Suppressor macrophage treated with lipopolysaccharide for 4 hours (primary cell): ENCODE data around the gene REPS1.

Experiments used
- DNase-seq: peaks from one replicate; pipeline ENCODE4 v3.0.0-alpha.2; 2020

Gene REPS1

DNA sequence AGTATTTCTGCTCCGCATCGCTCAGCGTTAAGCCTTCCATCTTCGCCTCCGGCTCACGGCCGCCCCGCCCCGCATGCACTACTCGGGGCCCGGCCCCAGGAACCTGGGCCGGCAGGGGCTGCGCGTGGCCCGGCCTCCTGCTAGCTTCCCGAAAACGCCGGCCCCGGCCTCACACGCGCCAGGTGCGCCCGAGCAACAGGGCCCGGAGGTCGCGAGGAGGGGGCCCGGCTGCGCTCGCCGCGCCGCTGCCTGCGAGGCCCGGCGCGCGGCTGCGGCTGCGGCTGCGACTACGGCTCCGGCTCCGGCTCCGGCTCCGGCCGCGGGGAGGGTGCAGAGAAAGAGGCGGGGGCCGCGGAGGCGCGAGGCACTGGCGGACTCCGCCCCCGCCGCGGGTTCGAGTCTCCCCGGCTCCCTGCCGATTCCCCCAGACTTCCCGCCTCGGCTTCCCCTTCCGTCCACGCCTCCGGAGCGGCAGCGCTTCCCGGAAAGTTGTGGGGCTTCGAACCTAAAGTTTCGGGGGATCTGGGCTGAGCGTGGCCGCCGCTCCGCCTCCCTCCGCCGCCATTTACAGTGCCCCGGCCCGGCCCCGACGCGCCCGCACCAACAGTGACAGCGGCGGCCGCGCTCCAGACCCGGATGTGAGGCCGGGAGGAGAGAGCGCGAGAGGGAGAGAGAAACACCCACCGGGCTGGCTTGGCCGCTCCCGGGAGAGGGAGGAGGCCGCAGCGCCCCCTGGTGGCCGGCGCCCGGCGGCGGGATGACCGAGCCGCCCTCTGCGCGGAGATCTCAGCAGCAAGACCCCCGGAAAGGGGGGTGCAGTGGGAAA is at the start of gene REPS1:
Gene REPS1, minus strand, starts transcription at position 611 of the 826 bp plus-strand sequence. Its CDS starts 571 bp downstream, at position 40.
- peak; percentile 96 for DNase-seq

DNA sequence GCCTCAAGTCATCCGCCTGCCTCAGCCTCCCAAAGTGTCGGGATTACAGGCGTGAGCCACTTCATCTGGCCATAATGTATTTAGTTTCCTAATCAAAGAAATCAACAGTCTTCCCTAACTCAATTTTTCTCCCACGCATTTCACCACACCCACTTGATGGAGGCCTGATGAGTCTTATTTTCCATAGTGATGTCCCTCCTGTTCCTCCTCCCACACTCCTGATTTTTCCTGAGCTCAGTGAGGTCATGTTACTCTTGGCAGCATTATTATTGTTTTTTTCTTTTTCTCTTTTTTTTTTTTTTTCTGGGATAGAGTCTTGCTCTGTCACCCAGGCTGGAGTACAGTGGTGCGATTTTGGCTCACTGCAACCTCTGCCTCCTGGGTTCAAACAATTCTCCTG is 49.4 kb upstream of the REPS1 start:
- DNase-seq, result peak; percentile 20

DNA sequence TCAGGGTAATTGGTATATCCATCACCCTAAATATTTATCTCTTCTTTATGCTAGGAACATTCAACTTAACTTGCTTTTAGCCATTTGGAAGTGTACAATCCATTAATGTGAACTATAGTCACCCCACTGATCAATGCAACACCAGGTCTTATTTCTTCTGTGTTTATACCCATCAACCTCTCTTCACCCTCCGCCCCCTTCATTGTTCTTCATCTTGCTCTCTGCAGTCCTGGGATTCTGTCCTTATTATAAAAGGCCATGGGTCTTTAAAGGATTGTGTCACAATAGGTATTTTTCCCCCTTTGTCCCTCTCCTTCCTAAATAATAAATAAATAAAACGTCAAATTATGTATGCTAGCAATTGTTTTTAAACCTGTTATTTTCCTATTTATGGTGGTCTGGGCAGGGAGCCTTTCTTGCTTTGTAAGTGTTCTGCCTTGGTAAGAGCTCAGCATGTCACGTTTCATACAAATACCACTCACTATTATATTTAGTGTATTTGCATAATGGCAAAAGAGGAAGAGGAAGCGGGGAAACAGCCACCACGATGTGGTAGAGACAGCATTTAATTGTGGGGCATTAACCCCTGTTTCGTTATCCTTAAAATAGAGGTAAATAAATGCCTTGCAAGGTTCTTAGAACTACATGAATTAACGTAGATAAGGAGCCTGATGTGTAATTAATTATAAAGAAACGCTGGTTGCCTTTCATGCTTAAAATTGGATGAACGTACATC is 42.3 kb upstream of the REPS1 start:
- DNase-seq, result peak; percentile 74

GRCh38 chr6:139029470-139030227 is 41.6 kb upstream of the REPS1 start:
- DNase-seq, result peak; percentile 71

- peak; percentile 85 for DNase-seq
Measured at GRCh38 chr6:139028658-139029469, 40.8 kb upstream of the REPS1 start, which contains the start of gene ABRACL. Gene ABRACL, plus strand, starts transcription at chr6:139028745. Its CDS starts 5,416 bp downstream, at chr6:139034161.

DNA sequence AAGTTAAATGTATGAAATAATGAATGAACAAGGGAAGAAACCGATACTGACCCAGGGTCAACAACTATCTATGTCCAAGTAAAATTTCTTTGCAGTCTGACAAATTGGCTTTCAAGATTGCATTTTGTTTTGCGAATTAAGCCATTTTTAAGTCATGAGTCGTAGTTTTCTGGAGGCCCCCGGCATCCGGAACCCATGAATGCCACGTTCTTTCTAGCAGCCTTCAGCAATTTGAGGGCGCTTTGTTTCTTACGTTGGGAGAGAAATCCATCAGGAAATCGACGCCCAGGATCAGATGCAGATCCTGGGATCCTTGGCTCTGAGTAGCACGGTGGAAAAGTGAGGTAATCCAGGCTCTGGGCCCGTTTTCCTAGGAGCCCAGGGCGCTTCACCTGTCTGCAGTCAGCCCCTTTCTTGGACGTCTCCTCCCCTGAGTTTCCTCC is 40.2 kb upstream of the REPS1 start:
- DNase-seq, result peak; percentile 41

GRCh38 chr6:139027620-139028182 is 39.6 kb upstream of the REPS1 start:
- DNase-seq, result peak; percentile 67

DNA sequence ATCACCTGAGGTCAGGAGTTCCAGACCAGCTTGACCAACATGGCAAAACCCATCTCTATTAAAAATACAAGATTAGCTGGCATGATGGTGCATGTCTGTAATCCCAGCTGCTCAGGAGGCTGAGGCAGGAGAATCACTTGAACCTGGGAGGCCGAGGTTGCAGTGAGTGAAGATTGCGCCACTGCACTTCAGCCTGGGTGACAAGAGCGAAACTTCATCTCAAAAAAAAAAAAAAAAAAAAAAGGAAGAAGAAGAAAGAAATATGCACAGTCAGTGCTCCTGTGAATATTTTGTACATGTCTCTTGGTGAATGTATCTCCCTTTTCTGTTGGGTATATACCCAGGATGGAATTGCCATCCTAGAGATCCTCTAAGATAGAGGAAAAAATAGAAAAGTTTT is 37.4 kb upstream of the REPS1 start:
- peak; percentile 51 for DNase-seq

DNA sequence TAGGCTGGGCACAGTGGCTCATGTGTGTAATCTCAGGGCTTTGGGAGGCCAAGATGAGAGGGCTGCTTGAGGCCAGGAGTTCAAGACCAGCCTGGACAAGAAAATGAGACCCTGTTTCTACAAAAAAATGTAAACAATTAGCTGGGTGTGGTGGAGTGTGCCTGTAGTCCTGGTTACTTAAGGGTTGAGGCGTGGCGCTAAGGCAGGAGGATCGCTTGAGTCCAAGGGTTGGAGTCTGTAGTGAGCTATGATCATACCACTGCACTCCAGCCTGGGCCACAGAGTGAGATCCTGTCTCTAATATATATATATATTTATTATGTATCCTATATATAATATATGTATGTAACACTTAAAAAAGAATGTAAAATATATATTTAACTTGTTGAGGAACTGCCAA is 32.6 kb upstream of the REPS1 start:
- no peak for DNase-seq

DNA sequence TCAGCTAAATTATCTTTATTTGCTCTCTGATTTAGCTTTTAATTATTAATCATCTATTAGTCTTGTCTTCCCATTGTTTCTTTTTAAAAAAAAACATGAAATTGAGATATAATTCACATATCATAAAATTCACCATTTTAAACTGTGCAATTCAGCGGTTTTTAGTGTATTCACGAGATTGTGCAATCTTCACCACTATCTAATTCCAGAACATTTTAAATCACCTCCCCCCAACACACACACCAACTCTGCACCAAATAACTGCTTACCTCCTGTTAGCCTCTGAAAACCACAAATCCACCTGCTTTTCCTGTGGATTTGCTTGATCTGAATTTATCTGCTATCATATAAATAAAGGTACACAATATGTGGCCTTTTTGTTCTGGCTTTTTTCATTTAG is 31.7 kb upstream of the REPS1 start:
- DNase-seq, result no peak

- no peak for DNase-seq
Measured at GRCh38 chr6:139017227-139017626, 29.2 kb upstream of the REPS1 start.

DNA sequence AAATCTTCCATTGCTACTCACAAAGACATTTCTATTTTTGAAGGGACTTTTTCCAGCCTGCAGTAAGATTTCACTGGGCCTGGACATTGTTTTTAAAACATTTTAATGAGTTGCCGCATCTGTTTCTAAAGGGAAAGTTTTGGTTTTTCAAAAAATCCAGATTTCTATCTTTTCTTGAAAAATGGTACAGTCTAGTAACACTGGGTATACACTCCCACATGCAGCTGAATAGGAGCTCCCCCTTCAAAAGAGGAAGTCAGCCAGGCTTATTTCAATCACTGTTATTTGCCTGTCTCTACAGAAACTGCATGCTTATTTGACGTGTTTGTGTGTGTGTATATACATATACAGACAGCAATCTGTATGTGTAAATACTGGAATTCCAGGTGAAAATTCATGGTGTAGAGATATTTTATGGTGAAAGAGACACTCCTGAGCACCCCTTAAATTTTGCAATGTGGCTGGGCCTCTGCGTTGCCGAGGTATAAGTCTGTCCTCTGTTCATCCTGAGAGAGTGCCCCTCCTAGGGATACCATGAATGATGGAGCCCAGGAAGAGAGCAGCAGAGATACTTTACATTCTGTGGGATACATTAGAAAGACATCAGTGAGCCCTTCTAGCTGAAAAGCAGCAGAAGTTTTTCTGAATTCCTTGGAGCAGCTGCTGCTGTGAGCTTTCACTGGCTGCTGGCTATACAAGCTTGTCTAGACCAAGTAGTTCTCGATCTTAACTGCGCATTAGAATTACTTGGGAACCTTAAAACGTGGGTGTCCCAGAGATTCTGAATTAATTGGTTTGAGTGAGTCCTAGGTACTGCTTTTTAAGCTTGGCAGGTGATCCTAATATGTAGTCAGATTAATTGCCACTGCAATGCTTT is 28.5 kb upstream of the REPS1 start:
- peak; percentile 51 for DNase-seq

GRCh38 chr6:139014945-139015344 is 26.9 kb upstream of the REPS1 start:
- DNase-seq, result no peak

GRCh38 chr6:139013185-139013800 is 25.2 kb upstream of the REPS1 start:
- DNase-seq, result no peak

DNA sequence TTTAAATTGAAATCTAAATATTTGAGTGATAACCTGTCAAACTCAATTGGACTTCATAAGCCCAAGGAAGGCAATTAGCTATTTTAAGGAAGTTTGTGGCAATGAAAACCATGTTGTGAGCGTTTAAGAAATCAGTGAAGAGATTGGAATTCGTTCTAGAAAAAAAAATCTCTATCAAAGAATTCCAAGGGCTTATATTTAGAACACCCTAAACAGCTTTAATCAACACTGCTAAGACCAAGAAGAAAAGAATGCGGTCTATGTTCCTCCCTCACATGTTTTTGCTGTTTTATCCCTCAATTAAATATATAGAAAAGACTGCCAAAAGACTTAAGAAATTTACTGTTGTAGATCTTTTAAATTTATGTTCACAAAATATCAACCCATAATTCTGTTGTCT is 23.9 kb upstream of the REPS1 start:
- DNase-seq, result no peak

- DNase-seq, result no peak
Measured at GRCh38 chr6:139010674-139011073, 22.6 kb upstream of the REPS1 start.

GRCh38 chr6:139008117-139008516 is 20.1 kb upstream of the REPS1 start:
- DNase-seq, result no peak

GRCh38 chr6:139007428-139007827 is 19.4 kb upstream of the REPS1 start:
- DNase-seq, result no peak

DNA sequence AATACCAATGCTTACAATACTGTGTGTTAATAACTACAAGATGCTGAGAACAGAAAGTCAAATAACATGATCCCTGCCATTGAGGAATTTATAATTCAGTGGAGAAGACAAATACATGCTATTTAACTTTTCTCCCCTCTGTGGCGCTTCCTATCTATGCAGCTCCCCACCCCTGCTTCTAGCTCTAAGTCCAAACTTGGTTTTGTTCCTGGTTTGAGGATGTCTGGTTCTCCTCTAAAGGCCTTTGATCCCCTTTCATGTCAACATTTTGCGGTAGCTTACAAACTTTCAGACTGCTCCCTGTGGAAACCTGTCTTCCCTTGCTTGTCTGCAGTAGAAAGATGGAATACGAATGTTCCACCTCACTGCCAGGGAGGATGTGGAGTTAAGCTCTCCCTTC is 18.4 kb upstream of the REPS1 start:
- DNase-seq, result no peak

DNA sequence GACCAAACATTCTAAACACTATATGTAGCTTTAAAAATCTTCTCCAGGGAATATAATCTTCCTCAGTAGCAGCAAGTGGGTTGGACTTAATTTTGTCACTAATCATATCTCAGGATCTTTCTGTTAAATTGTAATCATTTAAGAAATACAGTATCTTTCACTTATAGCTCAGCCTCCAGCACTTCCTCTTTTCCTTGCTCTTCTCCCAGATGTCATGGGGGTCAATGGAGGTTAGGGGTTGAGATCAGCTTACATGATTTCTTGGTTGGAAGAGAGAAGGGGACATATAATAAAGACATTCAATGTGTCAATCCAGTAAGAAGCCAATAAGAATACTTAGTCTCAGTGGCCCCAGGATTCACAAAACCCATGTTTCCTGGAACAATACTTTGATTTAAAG is 15.7 kb upstream of the REPS1 start:
- peak; percentile 63 for DNase-seq
